Measurements from ENCODE around the gene CPAMD8.
"Not testable (repeated sequence)": the region's sequence is repeated elsewhere in the genome, so short reads cannot be mapped to it uniquely, and the experiment has no call there.

CPAMD8 gene

GRCh38 chr19:16942583-16942982, 84.0 kb downstream of the CPAMD8 start:
- no peak overlapping the region for H3K4me3 ChIP-seq (ENCODE audit: low read depth, low read length)
- DNase-seq (ENCODE audit: low read depth) = no peak
- TF ChIP-seq CTCF (conservative IDR thresholded peaks at IDR 0.05; ENCODE audit: low read depth, low read length) = no peak

- DNase-seq (ENCODE audit: low read depth) = no peak
- TF ChIP-seq CTCF (conservative IDR thresholded peaks at IDR 0.05; ENCODE audit: low read depth, low read length) = no peak
- no peak overlapping the region for H3K4me3 ChIP-seq (ENCODE audit: low read depth, low read length)
Measured at GRCh38 chr19:16940626-16941025, 86.0 kb downstream of the CPAMD8 start.

GRCh38 chr19:16940063-16940462, 86.5 kb downstream of the CPAMD8 start:
- not testable (repeated sequence) for DNase-seq (ENCODE audit: low read depth); H3K4me3 ChIP-seq (ENCODE audit: low read depth, low read length)

GRCh38 chr19:16938211-16938610, 88.4 kb downstream of the CPAMD8 start:
- DNase-seq (ENCODE audit: low read depth) = no peak
- no peak for TF ChIP-seq CTCF (conservative IDR thresholded peaks at IDR 0.05; ENCODE audit: low read depth, low read length)
- no peak overlapping the region for H3K4me3 ChIP-seq (ENCODE audit: low read depth, low read length)

- DNase-seq (ENCODE audit: low read depth); H3K4me3 ChIP-seq (ENCODE audit: low read depth, low read length): not testable (repeated sequence)
Measured at GRCh38 chr19:16937796-16938195, 88.8 kb downstream of the CPAMD8 start.

- no peak for TF ChIP-seq CTCF (conservative IDR thresholded peaks at IDR 0.05; ENCODE audit: low read depth, low read length)
- DNase-seq (ENCODE audit: low read depth) = no peak
- H3K4me3 ChIP-seq (ENCODE audit: low read depth, low read length) = no peak overlapping the region
Measured at GRCh38 chr19:16936901-16937300, 89.7 kb downstream of the CPAMD8 start.

- no peak for TF ChIP-seq CTCF (conservative IDR thresholded peaks at IDR 0.05; ENCODE audit: low read depth, low read length)
- no peak overlapping the region for H3K4me3 ChIP-seq (ENCODE audit: low read depth, low read length)
- DNase-seq (ENCODE audit: low read depth) = no peak
Measured at GRCh38 chr19:16934489-16934888, 92.1 kb downstream of the CPAMD8 start.

GRCh38 chr19:16931306-16931705, 95.3 kb downstream of the CPAMD8 start:
- no peak for TF ChIP-seq CTCF (conservative IDR thresholded peaks at IDR 0.05; ENCODE audit: low read depth, low read length)
- H3K4me3 ChIP-seq (ENCODE audit: low read depth, low read length) = no peak overlapping the region
- DNase-seq (ENCODE audit: low read depth) = no peak

Measured in choroid plexus epithelial cell (primary cell).